ENCODE data around the gene WDR20.
"Not testable (repeated sequence)": the region's sequence is repeated elsewhere in the genome, so short reads cannot be mapped to it uniquely, and the experiment has no call there.

GRCh38 chr14:102172721-102173120, 33.0 kb downstream of the WDR20 start:
- not testable (repeated sequence) for TF ChIP-seq ZNF384, SP1, TARDBP, ELF4, SUZ12 (IDR thresholded peaks at IDR 0.05)

Data from HEK293T (cell line).